ENCODE data around the gene CABP4. TPM values are rescaled to one million over a fixed set of nuclear protein-coding genes. Genes with fewer than 3 reads are reported as not detected.

The CABP4 gene
- total and polyA plus RNA-seq, 7 donors: 0.35 to 1.9 (median 0.93) TPM

GRCh38 chr11:67432655-67433349 lies 22.4 kb upstream of the CABP4 start:
- DNase-seq (no peak), ATAC-seq (no peak)
- H3K36me3 ChIP-seq (ENCODE audit: insufficient read depth in 1 of 2, low read depth in 1 of 2): peaks cover 6 to 75% of the 10 kb centered on the region in 2 donors
- H3K4me1 ChIP-seq: peaks cover 20% of the 10 kb centered on the region
- H3K9me3 ChIP-seq: no peaks in the 10 kb centered on the region
- WGBS, 3 donors: 88 to 90% (median 88%) methylated on average over 22 of the region's 22 CpGs
- H3K27me3 ChIP-seq (ENCODE audit: insufficient read depth in 3 of 3, low read length in 2 of 3): no peaks in the 10 kb centered on the region
- H3K4me3 ChIP-seq: no peak overlapping the region
- TF ChIP-seq, protein P1, sequence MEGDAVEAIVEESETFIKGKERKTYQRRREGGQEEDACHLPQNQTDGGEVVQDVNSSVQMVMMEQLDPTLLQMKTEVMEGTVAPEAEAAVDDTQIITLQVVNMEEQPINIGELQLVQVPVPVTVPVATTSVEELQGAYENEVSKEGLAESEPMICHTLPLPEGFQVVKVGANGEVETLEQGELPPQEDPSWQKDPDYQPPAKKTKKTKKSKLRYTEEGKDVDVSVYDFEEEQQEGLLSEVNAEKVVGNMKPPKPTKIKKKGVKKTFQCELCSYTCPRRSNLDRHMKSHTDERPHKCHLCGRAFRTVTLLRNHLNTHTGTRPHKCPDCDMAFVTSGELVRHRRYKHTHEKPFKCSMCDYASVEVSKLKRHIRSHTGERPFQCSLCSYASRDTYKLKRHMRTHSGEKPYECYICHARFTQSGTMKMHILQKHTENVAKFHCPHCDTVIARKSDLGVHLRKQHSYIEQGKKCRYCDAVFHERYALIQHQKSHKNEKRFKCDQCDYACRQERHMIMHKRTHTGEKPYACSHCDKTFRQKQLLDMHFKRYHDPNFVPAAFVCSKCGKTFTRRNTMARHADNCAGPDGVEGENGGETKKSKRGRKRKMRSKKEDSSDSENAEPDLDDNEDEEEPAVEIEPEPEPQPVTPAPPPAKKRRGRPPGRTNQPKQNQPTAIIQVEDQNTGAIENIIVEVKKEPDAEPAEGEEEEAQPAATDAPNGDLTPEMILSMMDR (IDR thresholded peaks at IDR 0.05): no peak
- intact Hi-C loops (cut with DNase I): no loop called here
- H3K27ac ChIP-seq: no peak overlapping the region

- Histone ChIP-seq H3K9me3 (no peaks in the 10 kb centered on the region), H3K4me3 (no peak overlapping the region), H3K36me3 (ENCODE audit: insufficient read depth in 1 of 2, low read depth in 1 of 2) (peaks cover 6 to 85% of the 10 kb centered on the region in 2 donors), H3K27ac (no peak overlapping the region), H3K27me3 (ENCODE audit: insufficient read depth in 3 of 3, low read length in 2 of 3) (no peaks in the 10 kb centered on the region), H3K4me1 (peaks cover 20% of the 10 kb centered on the region)
- WGBS, 3 donors: 77 to 83% (median 81%) methylated on average over 22 of the region's 22 CpGs
- ATAC-seq (no peak), DNase-seq (no peak)
- intact Hi-C loops (cut with DNase I): no loop called here
- TF ChIP-seq, protein P1 (IDR thresholded peaks at IDR 0.05): no peak
Observed at GRCh38 chr11:67433536-67434394, 21.4 kb upstream of the CABP4 start.

DNA sequence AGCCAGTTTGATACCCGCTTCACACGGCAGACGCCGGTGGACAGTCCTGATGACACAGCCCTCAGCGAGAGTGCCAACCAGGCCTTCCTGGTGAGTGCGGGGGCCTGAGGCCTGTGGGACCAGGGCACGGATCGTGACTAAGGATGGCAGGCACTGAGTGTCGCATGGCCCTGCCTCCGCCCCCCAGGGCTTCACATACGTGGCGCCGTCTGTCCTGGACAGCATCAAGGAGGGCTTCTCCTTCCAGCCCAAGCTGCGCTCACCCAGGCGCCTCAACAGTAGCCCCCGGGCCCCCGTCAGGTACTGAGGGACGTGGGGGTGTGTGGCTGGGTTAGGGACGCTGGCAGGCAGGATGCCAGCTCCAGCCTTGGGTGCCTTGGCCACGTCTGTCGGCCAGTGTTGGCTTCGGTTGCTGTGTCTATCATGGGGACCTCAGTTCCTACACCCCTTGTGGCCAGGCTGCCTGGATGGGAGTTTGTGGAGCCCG lies 20.7 kb upstream of the CABP4 start:
- WGBS, 3 donors: 82 to 86% (median 83%) methylated on average over 23 of the region's 23 CpGs
- no peak for DNase-seq
- Histone ChIP-seq H3K36me3 (ENCODE audit: insufficient read depth in 1 of 2, low read depth in 1 of 2) (peaks cover 6 to 88% of the 10 kb centered on the region in 2 donors), H3K27ac (no peak overlapping the region), H3K4me3 (no peak overlapping the region), H3K27me3 (ENCODE audit: insufficient read depth in 3 of 3, low read length in 2 of 3) (no peaks in the 10 kb centered on the region), H3K4me1 (peaks cover 15% of the 10 kb centered on the region), H3K9me3 (no peaks in the 10 kb centered on the region)
- TF ChIP-seq, protein P1 (IDR thresholded peaks at IDR 0.05): no peak
- ATAC-seq: no peak
- intact Hi-C loops (cut with DNase I): no loop called here

GRCh38 chr11:67435031-67435726 lies 20.0 kb upstream of the CABP4 start:
- 82 to 87% (median 82%) methylated on average over 25 to 26 of the region's 26 CpGs for WGBS, 3 donors
- Histone ChIP-seq H3K9me3 (no peaks in the 10 kb centered on the region), H3K27ac (no peak overlapping the region), H3K27me3 (ENCODE audit: insufficient read depth in 3 of 3, low read length in 2 of 3) (no peaks in the 10 kb centered on the region), H3K4me3 (no peak overlapping the region), H3K36me3 (ENCODE audit: insufficient read depth in 1 of 2, low read depth in 1 of 2) (peaks cover 6 to 81% of the 10 kb centered on the region in 2 donors), H3K4me1 (peaks cover 8% of the 10 kb centered on the region)
- intact Hi-C loops (cut with DNase I): no loop called here
- TF ChIP-seq, protein P1 (IDR thresholded peaks at IDR 0.05): no peak
- DNase-seq (no peak), ATAC-seq (no peak)
